Measurements from ENCODE around the gene TMCC2.

DNA sequence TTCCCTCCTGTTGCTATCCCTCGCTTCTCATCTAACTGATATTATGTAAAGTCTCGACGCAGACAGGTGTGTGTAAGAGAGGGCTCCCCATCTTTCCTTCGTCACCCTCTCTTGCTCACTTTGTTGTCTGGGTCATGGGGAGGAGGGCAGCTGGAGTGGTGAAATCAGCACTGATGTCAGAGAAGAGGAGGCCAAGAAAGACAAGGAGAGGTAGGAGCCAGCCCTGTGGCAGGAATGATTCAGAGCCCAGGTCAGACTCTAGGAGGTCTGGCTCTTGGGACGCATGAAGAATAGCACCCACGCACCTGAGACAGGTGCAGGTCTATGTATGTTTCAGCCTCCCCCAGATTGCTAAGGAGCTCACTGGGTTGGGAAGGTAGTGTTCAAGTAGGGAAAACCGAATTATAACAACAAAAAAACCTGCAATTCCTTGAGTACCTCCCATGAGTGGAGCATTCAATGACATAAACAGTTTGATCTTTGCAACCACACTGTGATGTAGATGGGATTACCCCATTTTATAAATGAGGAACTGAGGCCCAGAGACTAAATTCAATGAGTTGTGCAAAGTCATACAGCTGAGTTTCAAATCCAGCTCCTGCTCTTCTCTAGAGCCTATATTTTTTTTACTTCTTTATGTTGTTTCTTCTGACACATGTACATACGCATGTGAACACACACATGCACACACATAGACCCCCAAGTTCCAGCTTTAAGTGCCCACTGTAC lies 83.4 kb downstream of the TMCC2 start:
- TF ChIP-seq, protein P1, sequence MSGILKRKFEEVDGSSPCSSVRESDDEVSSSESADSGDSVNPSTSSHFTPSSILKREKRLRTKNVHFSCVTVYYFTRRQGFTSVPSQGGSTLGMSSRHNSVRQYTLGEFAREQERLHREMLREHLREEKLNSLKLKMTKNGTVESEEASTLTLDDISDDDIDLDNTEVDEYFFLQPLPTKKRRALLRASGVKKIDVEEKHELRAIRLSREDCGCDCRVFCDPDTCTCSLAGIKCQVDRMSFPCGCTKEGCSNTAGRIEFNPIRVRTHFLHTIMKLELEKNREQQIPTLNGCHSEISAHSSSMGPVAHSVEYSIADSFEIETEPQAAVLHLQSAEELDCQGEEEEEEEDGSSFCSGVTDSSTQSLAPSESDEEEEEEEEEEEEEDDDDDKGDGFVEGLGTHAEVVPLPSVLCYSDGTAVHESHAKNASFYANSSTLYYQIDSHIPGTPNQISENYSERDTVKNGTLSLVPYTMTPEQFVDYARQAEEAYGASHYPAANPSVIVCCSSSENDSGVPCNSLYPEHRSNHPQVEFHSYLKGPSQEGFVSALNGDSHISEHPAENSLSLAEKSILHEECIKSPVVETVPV (CRISPR knock-in tag; IDR thresholded peaks at IDR 0.05), result no peak
- TF ChIP-seq ZC3H10 (CRISPR knock-in tag; IDR thresholded peaks at IDR 0.05) (no peak), ZFP3 (CRISPR knock-in tag; IDR thresholded peaks at IDR 0.05) (no peak), ISL1 (CRISPR knock-in tag; IDR thresholded peaks at IDR 0.05) (no peak), ZFP30 (CRISPR knock-in tag; IDR thresholded peaks at IDR 0.05) (no peak), CSDC2 (CRISPR knock-in tag; IDR thresholded peaks at IDR 0.05) (no peak), ZNF70 (CRISPR knock-in tag; IDR thresholded peaks at IDR 0.05) (no peak), ZNF565 (CRISPR knock-in tag; conservative IDR thresholded peaks at IDR 0.05; ENCODE audit: low read depth) (no peak), PPARA (CRISPR knock-in tag; IDR thresholded peaks at IDR 0.05; ENCODE audit: borderline replicate concordance) (no peak)
- TF ChIP-seq, protein P2, sequence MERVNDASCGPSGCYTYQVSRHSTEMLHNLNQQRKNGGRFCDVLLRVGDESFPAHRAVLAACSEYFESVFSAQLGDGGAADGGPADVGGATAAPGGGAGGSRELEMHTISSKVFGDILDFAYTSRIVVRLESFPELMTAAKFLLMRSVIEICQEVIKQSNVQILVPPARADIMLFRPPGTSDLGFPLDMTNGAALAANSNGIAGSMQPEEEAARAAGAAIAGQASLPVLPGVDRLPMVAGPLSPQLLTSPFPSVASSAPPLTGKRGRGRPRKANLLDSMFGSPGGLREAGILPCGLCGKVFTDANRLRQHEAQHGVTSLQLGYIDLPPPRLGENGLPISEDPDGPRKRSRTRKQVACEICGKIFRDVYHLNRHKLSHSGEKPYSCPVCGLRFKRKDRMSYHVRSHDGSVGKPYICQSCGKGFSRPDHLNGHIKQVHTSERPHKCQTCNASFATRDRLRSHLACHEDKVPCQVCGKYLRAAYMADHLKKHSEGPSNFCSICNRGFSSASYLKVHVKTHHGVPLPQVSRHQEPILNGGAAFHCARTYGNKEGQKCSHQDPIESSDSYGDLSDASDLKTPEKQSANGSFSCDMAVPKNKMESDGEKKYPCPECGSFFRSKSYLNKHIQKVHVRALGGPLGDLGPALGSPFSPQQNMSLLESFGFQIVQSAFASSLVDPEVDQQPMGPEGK (CRISPR knock-in tag; IDR thresholded peaks at IDR 0.05; ENCODE audit: borderline replicate concordance), result no peak
- TF ChIP-seq, protein P3, sequence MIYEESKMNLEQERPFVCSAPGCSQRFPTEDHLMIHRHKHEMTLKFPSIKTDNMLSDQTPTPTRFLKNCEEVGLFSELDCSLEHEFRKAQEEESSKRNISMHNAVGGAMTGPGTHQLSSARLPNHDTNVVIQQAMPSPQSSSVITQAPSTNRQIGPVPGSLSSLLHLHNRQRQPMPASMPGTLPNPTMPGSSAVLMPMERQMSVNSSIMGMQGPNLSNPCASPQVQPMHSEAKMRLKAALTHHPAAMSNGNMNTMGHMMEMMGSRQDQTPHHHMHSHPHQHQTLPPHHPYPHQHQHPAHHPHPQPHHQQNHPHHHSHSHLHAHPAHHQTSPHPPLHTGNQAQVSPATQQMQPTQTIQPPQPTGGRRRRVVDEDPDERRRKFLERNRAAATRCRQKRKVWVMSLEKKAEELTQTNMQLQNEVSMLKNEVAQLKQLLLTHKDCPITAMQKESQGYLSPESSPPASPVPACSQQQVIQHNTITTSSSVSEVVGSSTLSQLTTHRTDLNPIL (CRISPR knock-in tag; IDR thresholded peaks at IDR 0.05; ENCODE audit: low read depth), result no peak
